OCI-LY3 (cell line): ENCODE results near the gene SLC16A14.

Source experiments
- EZH2phosphoT487 ChIP-seq: fragments of 200-600 bp; shearing (Covaris generic); IDR thresholded peaks from 2 replicates; pipeline ENCODE4 v1.6.1; 2018; ENCODE audit warnings: antibody characterized with exemption, mixed run types, low read depth
- TF ChIP-seq, protein P1 (sequence below): fragments of 200-600, 300-600 bp; sonication (generic); IDR thresholded peaks from 2 replicates; pipeline ENCODE4 v1.5.1; 2014; ENCODE audit warnings: antibody characterized with exemption, low read length, low read depth

DNA sequence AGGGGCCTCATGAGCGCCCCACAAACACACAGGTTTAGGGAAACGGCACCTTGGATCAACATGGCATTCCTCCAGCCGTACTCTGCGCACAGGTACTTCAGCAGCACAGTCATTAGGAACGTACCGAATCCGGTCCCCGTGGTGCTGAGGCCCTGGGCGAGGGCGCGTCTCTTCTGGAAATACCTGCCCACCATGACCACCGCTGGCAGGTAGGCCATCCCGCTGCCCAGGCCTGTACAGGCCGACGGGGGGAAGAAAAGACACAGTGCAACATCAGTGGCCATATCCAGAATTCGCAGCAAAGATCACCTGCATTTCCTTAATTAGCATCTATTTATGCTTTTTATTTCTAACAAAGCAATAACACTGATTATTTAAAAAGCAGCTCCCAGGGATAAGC lies 22.2 kb downstream of the SLC16A14 start:
- TF ChIP-seq, protein P1, sequence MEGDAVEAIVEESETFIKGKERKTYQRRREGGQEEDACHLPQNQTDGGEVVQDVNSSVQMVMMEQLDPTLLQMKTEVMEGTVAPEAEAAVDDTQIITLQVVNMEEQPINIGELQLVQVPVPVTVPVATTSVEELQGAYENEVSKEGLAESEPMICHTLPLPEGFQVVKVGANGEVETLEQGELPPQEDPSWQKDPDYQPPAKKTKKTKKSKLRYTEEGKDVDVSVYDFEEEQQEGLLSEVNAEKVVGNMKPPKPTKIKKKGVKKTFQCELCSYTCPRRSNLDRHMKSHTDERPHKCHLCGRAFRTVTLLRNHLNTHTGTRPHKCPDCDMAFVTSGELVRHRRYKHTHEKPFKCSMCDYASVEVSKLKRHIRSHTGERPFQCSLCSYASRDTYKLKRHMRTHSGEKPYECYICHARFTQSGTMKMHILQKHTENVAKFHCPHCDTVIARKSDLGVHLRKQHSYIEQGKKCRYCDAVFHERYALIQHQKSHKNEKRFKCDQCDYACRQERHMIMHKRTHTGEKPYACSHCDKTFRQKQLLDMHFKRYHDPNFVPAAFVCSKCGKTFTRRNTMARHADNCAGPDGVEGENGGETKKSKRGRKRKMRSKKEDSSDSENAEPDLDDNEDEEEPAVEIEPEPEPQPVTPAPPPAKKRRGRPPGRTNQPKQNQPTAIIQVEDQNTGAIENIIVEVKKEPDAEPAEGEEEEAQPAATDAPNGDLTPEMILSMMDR, result no peak
- no peak for TF ChIP-seq EZH2phosphoT487
